ENCODE results near the gene ZNF555.
"Not testable (repeated sequence)": the region's sequence is repeated elsewhere in the genome, so short reads cannot be mapped to it uniquely, and the experiment has no call there.

ZNF555 gene

GRCh38 chr19:2840794-2841791 lies at the start of gene ZNF555:
TSS of gene ZNF555 (plus strand) at chr19:2841475. CDS start at chr19:2841573, 98 bp downstream.
- DNase-seq (ENCODE audit: insufficient read length, low spot score) (peak; percentile 98), FAIRE-seq (no peak)
- TF ChIP-seq, protein P1, sequence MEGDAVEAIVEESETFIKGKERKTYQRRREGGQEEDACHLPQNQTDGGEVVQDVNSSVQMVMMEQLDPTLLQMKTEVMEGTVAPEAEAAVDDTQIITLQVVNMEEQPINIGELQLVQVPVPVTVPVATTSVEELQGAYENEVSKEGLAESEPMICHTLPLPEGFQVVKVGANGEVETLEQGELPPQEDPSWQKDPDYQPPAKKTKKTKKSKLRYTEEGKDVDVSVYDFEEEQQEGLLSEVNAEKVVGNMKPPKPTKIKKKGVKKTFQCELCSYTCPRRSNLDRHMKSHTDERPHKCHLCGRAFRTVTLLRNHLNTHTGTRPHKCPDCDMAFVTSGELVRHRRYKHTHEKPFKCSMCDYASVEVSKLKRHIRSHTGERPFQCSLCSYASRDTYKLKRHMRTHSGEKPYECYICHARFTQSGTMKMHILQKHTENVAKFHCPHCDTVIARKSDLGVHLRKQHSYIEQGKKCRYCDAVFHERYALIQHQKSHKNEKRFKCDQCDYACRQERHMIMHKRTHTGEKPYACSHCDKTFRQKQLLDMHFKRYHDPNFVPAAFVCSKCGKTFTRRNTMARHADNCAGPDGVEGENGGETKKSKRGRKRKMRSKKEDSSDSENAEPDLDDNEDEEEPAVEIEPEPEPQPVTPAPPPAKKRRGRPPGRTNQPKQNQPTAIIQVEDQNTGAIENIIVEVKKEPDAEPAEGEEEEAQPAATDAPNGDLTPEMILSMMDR (IDR thresholded peaks at IDR 0.05; ENCODE audit: insufficient read depth, missing control alignments) = peak; percentile 15

DNA sequence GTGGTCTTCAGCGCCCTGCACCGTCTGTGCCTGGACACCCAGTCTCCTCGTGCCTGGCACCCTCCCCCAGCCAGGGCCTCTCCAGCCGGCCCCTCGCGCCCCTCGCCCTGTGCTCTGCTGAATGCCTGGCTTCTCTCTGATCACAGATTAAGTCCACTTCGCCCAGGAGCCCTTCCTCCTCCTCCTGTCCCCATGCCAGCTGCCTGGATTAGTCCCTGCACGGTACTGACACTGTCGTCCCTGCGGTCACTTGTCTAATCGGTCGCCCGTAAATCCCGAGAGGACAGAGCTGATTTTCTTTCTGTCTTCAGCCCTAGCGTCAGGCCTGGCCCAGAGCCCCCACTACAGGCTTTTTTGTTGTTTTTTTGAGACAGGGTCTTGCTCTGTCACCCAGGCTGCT lies 49.4 kb upstream of the ZNF555 start:
- FAIRE-seq (no peak), DNase-seq (ENCODE audit: insufficient read length, low spot score) (peak; percentile 83)
- TF ChIP-seq, protein P1 (IDR thresholded peaks at IDR 0.05; ENCODE audit: insufficient read depth, missing control alignments) = no peak

GRCh38 chr19:2792666-2793065 lies 48.6 kb upstream of the ZNF555 start:
- FAIRE-seq; DNase-seq (ENCODE audit: insufficient read length, low spot score): not testable (repeated sequence)

- FAIRE-seq (no peak), DNase-seq (ENCODE audit: insufficient read length, low spot score) (no peak)
- TF ChIP-seq, protein P1 (IDR thresholded peaks at IDR 0.05; ENCODE audit: insufficient read depth, missing control alignments) = no peak
These were observed 48.1 kb upstream of the ZNF555 start for GRCh38 chr19:2793126-2793525.

- FAIRE-seq = no peak
- TF ChIP-seq, protein P1 (IDR thresholded peaks at IDR 0.05; ENCODE audit: insufficient read depth, missing control alignments) = no peak
- DNase-seq (ENCODE audit: insufficient read length, low spot score) = no peak
These were observed 47.7 kb upstream of the ZNF555 start for GRCh38 chr19:2793577-2793976.

- no peak for FAIRE-seq
- TF ChIP-seq, protein P1 (IDR thresholded peaks at IDR 0.05; ENCODE audit: insufficient read depth, missing control alignments) = no peak
These were observed 45.2 kb upstream of the ZNF555 start for GRCh38 chr19:2795827-2796658.

GRCh38 chr19:2796659-2797266 lies 44.5 kb upstream of the ZNF555 start:
- no peak for FAIRE-seq
- TF ChIP-seq, protein P1 (IDR thresholded peaks at IDR 0.05; ENCODE audit: insufficient read depth, missing control alignments) = no peak

More at GRCh38 chr19:2795827-2796658, 45.2 kb upstream of the ZNF555 start:
- no peak for DNase-seq (ENCODE audit: insufficient read length, low spot score)

More at GRCh38 chr19:2796659-2797266, 44.5 kb upstream of the ZNF555 start:
- no peak for DNase-seq (ENCODE audit: insufficient read length, low spot score)

All from D721Med (cell line).